ENCODE results near the gene ISCU. TPM values are rescaled to one million over a fixed set of nuclear protein-coding genes. Genes with fewer than 3 reads are reported as not detected.

Gene ISCU
- total and polyA plus RNA-seq, 9 of the 15 experiments (the other 6 are each of a cell fraction or from before 2014, with no cell fraction given) = 15.9 to 92.5 (median 77.3) TPM

DNA sequence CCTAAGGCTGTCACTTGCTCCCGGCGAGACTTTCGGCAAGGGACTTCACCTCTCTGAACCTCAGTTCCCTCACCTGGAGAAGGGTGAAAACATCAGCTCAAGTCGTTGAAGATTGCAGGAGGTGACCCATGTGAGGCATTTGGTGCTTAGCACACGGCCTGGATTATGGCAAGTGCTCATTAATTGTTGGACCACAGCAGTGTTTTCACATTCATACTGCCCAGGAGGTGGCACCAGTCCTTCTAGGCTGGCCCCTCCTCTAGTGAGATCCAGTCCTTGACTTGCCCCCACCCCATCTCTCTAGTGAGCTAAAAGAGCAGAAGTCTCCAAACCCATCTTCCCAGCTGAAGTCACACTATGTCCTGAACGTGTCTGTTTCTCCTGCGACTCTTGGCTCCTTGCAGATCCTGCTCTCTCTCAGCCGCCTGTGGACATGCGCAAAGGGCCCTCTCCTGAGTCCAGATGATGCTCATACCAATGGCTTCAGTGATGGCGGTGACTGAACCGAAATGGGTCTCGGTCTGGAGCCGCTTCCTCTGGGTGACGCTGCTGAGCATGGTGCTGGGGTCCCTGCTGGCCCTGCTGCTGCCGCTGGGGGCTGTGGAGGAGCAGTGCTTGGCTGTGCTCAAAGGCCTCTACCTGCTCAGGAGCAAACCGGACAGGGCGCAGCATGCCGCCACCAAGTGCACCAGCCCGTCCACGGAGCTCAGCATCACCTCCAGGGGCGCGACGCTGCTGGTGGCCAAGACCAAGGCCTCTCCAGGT, 45.7 kb upstream of the ISCU start (continued):
- TF ChIP-seq, protein P1, sequence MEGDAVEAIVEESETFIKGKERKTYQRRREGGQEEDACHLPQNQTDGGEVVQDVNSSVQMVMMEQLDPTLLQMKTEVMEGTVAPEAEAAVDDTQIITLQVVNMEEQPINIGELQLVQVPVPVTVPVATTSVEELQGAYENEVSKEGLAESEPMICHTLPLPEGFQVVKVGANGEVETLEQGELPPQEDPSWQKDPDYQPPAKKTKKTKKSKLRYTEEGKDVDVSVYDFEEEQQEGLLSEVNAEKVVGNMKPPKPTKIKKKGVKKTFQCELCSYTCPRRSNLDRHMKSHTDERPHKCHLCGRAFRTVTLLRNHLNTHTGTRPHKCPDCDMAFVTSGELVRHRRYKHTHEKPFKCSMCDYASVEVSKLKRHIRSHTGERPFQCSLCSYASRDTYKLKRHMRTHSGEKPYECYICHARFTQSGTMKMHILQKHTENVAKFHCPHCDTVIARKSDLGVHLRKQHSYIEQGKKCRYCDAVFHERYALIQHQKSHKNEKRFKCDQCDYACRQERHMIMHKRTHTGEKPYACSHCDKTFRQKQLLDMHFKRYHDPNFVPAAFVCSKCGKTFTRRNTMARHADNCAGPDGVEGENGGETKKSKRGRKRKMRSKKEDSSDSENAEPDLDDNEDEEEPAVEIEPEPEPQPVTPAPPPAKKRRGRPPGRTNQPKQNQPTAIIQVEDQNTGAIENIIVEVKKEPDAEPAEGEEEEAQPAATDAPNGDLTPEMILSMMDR (IDR thresholded peaks at IDR 0.05 in 2 of 3, conservative IDR thresholded peaks at IDR 0.05 in 1 of 3; ENCODE audit: insufficient read depth in 2 of 3, low read depth in 1 of 3, low read length in 3 of 3) = peak; percentile 13 to 40 (median 31); a peak in 3 of 6 replicates
- TF ChIP-seq RAD21 (CRISPR knock-in tag; conservative IDR thresholded peaks at IDR 0.05 in 1 of 2, IDR thresholded peaks at IDR 0.05 in 1 of 2) (peak in 1 of 2 experiments; percentile 26; a peak in 2 of 4 replicates), ZNF551 (CRISPR knock-in tag; IDR thresholded peaks at IDR 0.05) (no peak), YY1 (IDR thresholded peaks at IDR 0.05; ENCODE audit: borderline replicate concordance in 1 of 3, control insufficient read depth in 1 of 3, extremely low read depth in 1 of 3, insufficient read depth in 3 of 3, insufficient read length in 1 of 3, insufficient replicate concordance in 2 of 3, low read depth in 1 of 3, low read length in 2 of 3) (peak in 1 of 3 experiments; percentile 11), POLR2A (conservative IDR thresholded peaks at IDR 0.05) (0 out of 2 replicates have a peak, but pooled peaks have one; percentile 21), CREM (IDR thresholded peaks at IDR 0.05; ENCODE audit: low read depth) (no peak), NR2C2 (CRISPR knock-in tag; IDR thresholded peaks at IDR 0.05) (no peak), NR2C2 (tag; IDR thresholded peaks at IDR 0.05) (0 out of 2 replicates have a peak, but pooled peaks have one; percentile 5), POLR2G (IDR thresholded peaks at IDR 0.05; ENCODE audit: low read depth, low read length) (peak; percentile 74), ZNF785 (CRISPR knock-in tag; IDR thresholded peaks at IDR 0.05) (no peak), RBM34 (IDR thresholded peaks at IDR 0.05; ENCODE audit: borderline replicate concordance, insufficient read depth, low read length) (no peak)
